WTC11 (cell line): ENCODE measurements around the gene TCF7L2.

Experiments used
- ATF2 ChIP-seq: sonication (generic); formaldehyde crosslinking; IDR thresholded peaks from 2 replicates; pipeline ENCODE4 v1.8.1; 2022; ENCODE audit warnings: low read depth, missing genetic modification reagents, borderline replicate concordance
- HMGXB4 ChIP-seq: sonication (generic); formaldehyde crosslinking; IDR thresholded peaks from 2 replicates; pipeline ENCODE4 v1.8.1; 2023; ENCODE audit warnings: mild to moderate bottlenecking, moderate library complexity, missing genetic modification reagents
- KAT7 ChIP-seq: sonication (generic); formaldehyde crosslinking; IDR thresholded peaks from 2 replicates; pipeline ENCODE4 v1.8.1; 2023; ENCODE audit warnings: missing genetic modification reagents, mild to moderate bottlenecking, borderline replicate concordance
- NR3C1 ChIP-seq: sonication (generic); formaldehyde crosslinking; conservative IDR thresholded peaks from 2 replicates; pipeline ENCODE4 v1.8.1; 2023; ENCODE audit warnings: low read depth, mild to moderate bottlenecking, missing genetic modification reagents
- SMAD3 ChIP-seq: sonication (generic); formaldehyde crosslinking; IDR thresholded peaks from 2 replicates; pipeline ENCODE4 v1.8.0; 2022; ENCODE audit warnings: missing genetic modification reagents, mild to moderate bottlenecking, borderline replicate concordance
- TCF7 ChIP-seq: sonication (generic); formaldehyde crosslinking; IDR thresholded peaks from 2 replicates; pipeline ENCODE4 v1.8.0; 2022; ENCODE audit warnings: mild to moderate bottlenecking, low read depth, missing genetic modification reagents, moderate library complexity
- ZBTB43 ChIP-seq: sonication (generic); formaldehyde crosslinking; IDR thresholded peaks from 2 replicates; pipeline ENCODE4 v1.8.1; 2023; ENCODE audit warnings: mild to moderate bottlenecking, missing genetic modification reagents
- ZNF232 ChIP-seq: sonication (generic); formaldehyde crosslinking; IDR thresholded peaks from 2 replicates; pipeline ENCODE4 v1.8.0; 2022; ENCODE audit warnings: mild to moderate bottlenecking, missing genetic modification reagents
- ZNF416 ChIP-seq: fragments of 250-450 bp; sonication (Bioruptor Pico); IDR thresholded peaks from 2 replicates; pipeline ENCODE4 v1.9.0; 2021; ENCODE audit warnings: mild to moderate bottlenecking, inconsistent platforms
- TF ChIP-seq, protein P1 (sequence below): fragments of 200-600 bp; IDR thresholded peaks from 2 replicates; pipeline ENCODE4 v1.8.0; 2022; ENCODE audit warnings: antibody characterized with exemption
- TF ChIP-seq, protein P2 (sequence below): sonication (generic); formaldehyde crosslinking; IDR thresholded peaks from 2 replicates; pipeline ENCODE4 v1.8.1; 2023; ENCODE audit warnings: mild to moderate bottlenecking, missing genetic modification reagents, moderate library complexity

GRCh38 chr10:112917681-112918080 lies 32.4 kb upstream of the TCF7L2 start:
- TF ChIP-seq, protein P1, sequence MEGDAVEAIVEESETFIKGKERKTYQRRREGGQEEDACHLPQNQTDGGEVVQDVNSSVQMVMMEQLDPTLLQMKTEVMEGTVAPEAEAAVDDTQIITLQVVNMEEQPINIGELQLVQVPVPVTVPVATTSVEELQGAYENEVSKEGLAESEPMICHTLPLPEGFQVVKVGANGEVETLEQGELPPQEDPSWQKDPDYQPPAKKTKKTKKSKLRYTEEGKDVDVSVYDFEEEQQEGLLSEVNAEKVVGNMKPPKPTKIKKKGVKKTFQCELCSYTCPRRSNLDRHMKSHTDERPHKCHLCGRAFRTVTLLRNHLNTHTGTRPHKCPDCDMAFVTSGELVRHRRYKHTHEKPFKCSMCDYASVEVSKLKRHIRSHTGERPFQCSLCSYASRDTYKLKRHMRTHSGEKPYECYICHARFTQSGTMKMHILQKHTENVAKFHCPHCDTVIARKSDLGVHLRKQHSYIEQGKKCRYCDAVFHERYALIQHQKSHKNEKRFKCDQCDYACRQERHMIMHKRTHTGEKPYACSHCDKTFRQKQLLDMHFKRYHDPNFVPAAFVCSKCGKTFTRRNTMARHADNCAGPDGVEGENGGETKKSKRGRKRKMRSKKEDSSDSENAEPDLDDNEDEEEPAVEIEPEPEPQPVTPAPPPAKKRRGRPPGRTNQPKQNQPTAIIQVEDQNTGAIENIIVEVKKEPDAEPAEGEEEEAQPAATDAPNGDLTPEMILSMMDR, result no peak
- TF ChIP-seq KAT7 (CRISPR knock-in tag) (no peak), SMAD3 (CRISPR knock-in tag) (no peak), TCF7 (CRISPR knock-in tag) (no peak), NR3C1 (CRISPR knock-in tag) (no peak), ATF2 (no peak), ZBTB43 (no peak), ZNF232 (no peak), ZNF416 (CRISPR knock-in tag) (no peak), HMGXB4 (CRISPR knock-in tag) (no peak)
- TF ChIP-seq, protein P2, sequence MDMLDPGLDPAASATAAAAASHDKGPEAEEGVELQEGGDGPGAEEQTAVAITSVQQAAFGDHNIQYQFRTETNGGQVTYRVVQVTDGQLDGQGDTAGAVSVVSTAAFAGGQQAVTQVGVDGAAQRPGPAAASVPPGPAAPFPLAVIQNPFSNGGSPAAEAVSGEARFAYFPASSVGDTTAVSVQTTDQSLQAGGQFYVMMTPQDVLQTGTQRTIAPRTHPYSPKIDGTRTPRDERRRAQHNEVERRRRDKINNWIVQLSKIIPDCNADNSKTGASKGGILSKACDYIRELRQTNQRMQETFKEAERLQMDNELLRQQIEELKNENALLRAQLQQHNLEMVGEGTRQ (CRISPR knock-in tag), result no peak
